Measurements from ENCODE around the gene NLK. TPM values are rescaled to one million over a fixed set of nuclear protein-coding genes. Genes with fewer than 3 reads are reported as not detected.

Gene NLK
- total and polyA plus RNA-seq, 2 donors (not counting 1 experiment from before 2014, with no cell fraction given) = 12.7 to 24.8 TPM

DNA sequence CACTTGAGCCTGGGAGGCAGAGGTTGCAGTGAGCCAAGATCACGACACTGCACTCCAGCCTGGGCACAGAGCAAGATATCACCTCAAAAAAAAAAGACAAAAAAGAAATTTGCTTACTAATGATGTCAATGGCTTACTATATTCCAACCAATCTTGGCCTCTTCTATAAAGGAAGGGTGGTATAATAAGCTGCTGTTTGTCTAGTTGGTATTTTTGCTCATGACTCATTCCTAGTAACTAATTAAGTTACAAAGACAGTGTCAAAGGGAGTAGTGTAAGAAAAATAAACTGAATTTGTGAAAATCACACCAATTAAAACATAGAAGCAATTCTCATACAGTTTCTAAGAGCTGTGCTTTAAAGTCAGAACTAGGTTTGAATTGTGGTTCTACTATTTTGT is 82.5 kb downstream of the NLK start:
- Histone ChIP-seq H3K79me2 (ENCODE audit: control insufficient read depth, insufficient read depth, low read length) (peaks cover 3% of the 10 kb centered on the region), H3K27me3 (replicated peaks in 1 of 4; ENCODE audit: control extremely low read depth in 1 of 4, control insufficient read depth in 3 of 4, insufficient read depth in 4 of 4, low read length in 3 of 4) (no peaks in the 10 kb centered on the region)

DNA sequence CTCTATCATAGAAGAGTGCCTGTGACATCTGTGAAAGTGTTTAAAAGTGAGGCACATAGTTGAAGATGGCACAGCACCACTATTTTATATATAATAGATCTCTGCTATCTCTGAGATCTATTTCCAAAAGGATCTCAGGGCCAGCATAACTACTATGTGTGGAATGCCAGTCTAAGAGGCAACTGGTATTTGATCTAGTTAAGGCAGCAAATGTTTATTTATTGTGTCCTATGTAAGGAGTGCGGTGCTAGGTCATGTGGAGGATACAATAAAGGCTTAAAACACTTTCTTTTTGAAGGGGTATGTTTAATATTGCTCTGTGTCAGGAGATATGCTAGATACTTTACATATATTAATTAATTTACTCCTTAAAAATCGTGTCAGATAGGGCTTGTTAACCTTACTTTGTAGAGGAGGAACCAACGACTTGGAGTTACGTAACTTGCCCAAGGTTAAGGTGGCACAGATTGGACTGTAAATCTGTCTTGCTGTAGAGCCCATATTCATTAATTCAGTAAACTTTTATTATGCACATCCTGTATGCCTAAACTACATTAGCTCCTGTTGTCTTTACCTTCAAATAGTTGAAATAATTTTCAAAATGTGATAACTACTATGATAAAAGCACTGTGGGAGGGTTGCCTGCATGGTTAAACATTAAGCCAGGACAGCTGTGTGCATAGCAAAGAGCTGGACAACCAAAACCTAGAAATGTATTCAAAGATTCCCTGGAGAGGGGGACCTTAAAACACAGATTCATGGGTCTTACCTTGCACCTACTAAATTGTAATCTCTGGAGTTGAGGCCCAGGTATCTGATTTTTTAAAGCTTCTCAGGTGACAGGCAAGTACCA is 83.3 kb downstream of the NLK start:
- Histone ChIP-seq H2AFZ (ENCODE audit: insufficient read depth, low read depth, low read length, poor library complexity, severe bottlenecking) (no peak overlapping the region), H3K9ac (ENCODE audit: low read length) (no peak overlapping the region), H3K4me1 (ENCODE audit: control insufficient read depth in 2 of 2, insufficient read depth in 2 of 2, low read length in 2 of 2) (no peaks in the 10 kb centered on the region), H3K27ac (ENCODE audit: low read length in 2 of 2) (no peak overlapping the region), H3K9me3 (ENCODE audit: control extremely low read depth in 1 of 3, control insufficient read depth in 2 of 3, insufficient read depth in 1 of 3, low read length in 2 of 3) (no peaks in the 10 kb centered on the region), H4K20me1 (ENCODE audit: control insufficient read depth, insufficient read depth, low read length, poor library complexity, severe bottlenecking) (no peaks in the 10 kb centered on the region), H3K4me3 (ENCODE audit: control extremely low read depth in 1 of 5, extremely low read depth in 1 of 5, insufficient read depth in 1 of 5, low read depth in 2 of 5, low read length in 4 of 5) (no peak overlapping the region), H3K79me2 (ENCODE audit: control insufficient read depth, insufficient read depth, low read length) (no peaks in the 10 kb centered on the region), H3K27me3 (replicated peaks in 1 of 4; ENCODE audit: control extremely low read depth in 1 of 4, control insufficient read depth in 3 of 4, insufficient read depth in 4 of 4, low read length in 3 of 4) (no peaks in the 10 kb centered on the region), H3K36me3 (replicated peaks in 1 of 2; ENCODE audit: control extremely low read depth in 1 of 2, control insufficient read depth in 1 of 2, extremely low read depth in 1 of 2, insufficient read depth in 2 of 2, low read length in 1 of 2) (peaks cover 0 to 10% of the 10 kb centered on the region in 2 experiments), H3K4me2 (replicated peaks; ENCODE audit: low read depth, low read length, poor library complexity, severe bottlenecking) (no peak overlapping the region)
- POLR2A ChIA-PET = interaction anchor here (0.5 kb wide), 1 partner anchor 54 kb away, joined by 3 read pairs; no protein-coding TSS in a partner anchor
- Mint-ChIP-seq H3K4me1 (no peaks in the 10 kb centered on the region), H3K9me3 (ENCODE audit: insufficient read depth) (no peaks in the 10 kb centered on the region), H3K27me3 (no peaks in the 10 kb centered on the region), H3K27ac (no peak overlapping the region), H3K4me3 (no peak overlapping the region)
- TF ChIP-seq EZH2 (IDR thresholded peaks at IDR 0.05; ENCODE audit: borderline replicate concordance, insufficient read depth, low read depth, low read length, poor library complexity, severe bottlenecking) = no peak
- TF ChIP-seq, protein P1, sequence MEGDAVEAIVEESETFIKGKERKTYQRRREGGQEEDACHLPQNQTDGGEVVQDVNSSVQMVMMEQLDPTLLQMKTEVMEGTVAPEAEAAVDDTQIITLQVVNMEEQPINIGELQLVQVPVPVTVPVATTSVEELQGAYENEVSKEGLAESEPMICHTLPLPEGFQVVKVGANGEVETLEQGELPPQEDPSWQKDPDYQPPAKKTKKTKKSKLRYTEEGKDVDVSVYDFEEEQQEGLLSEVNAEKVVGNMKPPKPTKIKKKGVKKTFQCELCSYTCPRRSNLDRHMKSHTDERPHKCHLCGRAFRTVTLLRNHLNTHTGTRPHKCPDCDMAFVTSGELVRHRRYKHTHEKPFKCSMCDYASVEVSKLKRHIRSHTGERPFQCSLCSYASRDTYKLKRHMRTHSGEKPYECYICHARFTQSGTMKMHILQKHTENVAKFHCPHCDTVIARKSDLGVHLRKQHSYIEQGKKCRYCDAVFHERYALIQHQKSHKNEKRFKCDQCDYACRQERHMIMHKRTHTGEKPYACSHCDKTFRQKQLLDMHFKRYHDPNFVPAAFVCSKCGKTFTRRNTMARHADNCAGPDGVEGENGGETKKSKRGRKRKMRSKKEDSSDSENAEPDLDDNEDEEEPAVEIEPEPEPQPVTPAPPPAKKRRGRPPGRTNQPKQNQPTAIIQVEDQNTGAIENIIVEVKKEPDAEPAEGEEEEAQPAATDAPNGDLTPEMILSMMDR (IDR thresholded peaks at IDR 0.05) = no peak
- no peak for DNase-seq
- no peak for ATAC-seq (ENCODE audit: low read depth)
- no CpG with 5 or more reads among the region's 4 CpGs for WGBS (ENCODE audit: insufficient coverage)
- intact Hi-C loops (cut with micrococcal nuclease) = no loop called here
- CTCF ChIA-PET = no interaction called here

More for the DNA sequence above, 82.5 kb downstream of the NLK start:
- Histone ChIP-seq H3K9me3 (ENCODE audit: control extremely low read depth in 1 of 3, control insufficient read depth in 2 of 3, insufficient read depth in 1 of 3, low read length in 2 of 3) (no peaks in the 10 kb centered on the region), H4K20me1 (ENCODE audit: control insufficient read depth, insufficient read depth, low read length, poor library complexity, severe bottlenecking) (no peaks in the 10 kb centered on the region), H2AFZ (ENCODE audit: insufficient read depth, low read depth, low read length, poor library complexity, severe bottlenecking) (no peak overlapping the region), H3K27ac (ENCODE audit: low read length in 2 of 2) (no peak overlapping the region), H3K4me3 (ENCODE audit: control extremely low read depth in 1 of 5, extremely low read depth in 1 of 5, insufficient read depth in 1 of 5, low read depth in 2 of 5, low read length in 4 of 5) (no peak overlapping the region), H3K4me1 (ENCODE audit: control insufficient read depth in 2 of 2, insufficient read depth in 2 of 2, low read length in 2 of 2) (no peaks in the 10 kb centered on the region), H3K4me2 (replicated peaks; ENCODE audit: low read depth, low read length, poor library complexity, severe bottlenecking) (no peak overlapping the region), H3K9ac (ENCODE audit: low read length) (no peak overlapping the region), H3K36me3 (replicated peaks in 1 of 2; ENCODE audit: control extremely low read depth in 1 of 2, control insufficient read depth in 1 of 2, extremely low read depth in 1 of 2, insufficient read depth in 2 of 2, low read length in 1 of 2) (peaks cover 0 to 10% of the 10 kb centered on the region in 2 experiments)
- ATAC-seq (ENCODE audit: low read depth) (no peak), DNase-seq (no peak)
- ChIA-PET CTCF (no interaction called here), POLR2A (no interaction called here)
- intact Hi-C loops (cut with micrococcal nuclease) = no loop called here
- TF ChIP-seq, protein P1 (IDR thresholded peaks at IDR 0.05) = no peak
- no peak for TF ChIP-seq EZH2 (IDR thresholded peaks at IDR 0.05; ENCODE audit: borderline replicate concordance, insufficient read depth, low read depth, low read length, poor library complexity, severe bottlenecking)
- WGBS (ENCODE audit: insufficient coverage) = no CpG with 5 or more reads among the region's 1 CpG
- H3K27ac Mint-ChIP-seq = no peak overlapping the region
- H3K27me3 Mint-ChIP-seq = no peaks in the 10 kb centered on the region
- no peaks in the 10 kb centered on the region for H3K4me1 Mint-ChIP-seq
- no peaks in the 10 kb centered on the region for H3K9me3 Mint-ChIP-seq (ENCODE audit: insufficient read depth)
- no peak overlapping the region for H3K4me3 Mint-ChIP-seq

All from B cell (primary cell).